GM21423 (cell line): ENCODE data around the gene KLRG1.

Experiments
- ATAC-seq: cut with Tn5 transposase; IDR thresholded peaks from one replicate; pipeline ENCODE4 v1.9.1; 2021; ENCODE audit warnings: mild to moderate bottlenecking, moderate library complexity; ENCODE audit not compliant: unreplicated experiment

The KLRG1 gene

GRCh38 chr12:9040484-9041186 is 51.3 kb downstream of the KLRG1 start:
- ATAC-seq, result no peak

- ATAC-seq, result no peak
Measured at GRCh38 chr12:9041321-9041720, 52.0 kb downstream of the KLRG1 start.

- ATAC-seq, result no peak
Measured at GRCh38 chr12:9043766-9044165, 54.4 kb downstream of the KLRG1 start.

- ATAC-seq, result no peak
Measured at GRCh38 chr12:9047105-9047504, 57.8 kb downstream of the KLRG1 start.

- ATAC-seq, result no peak
Measured at GRCh38 chr12:9048930-9049329, 59.6 kb downstream of the KLRG1 start.

GRCh38 chr12:9049520-9050133 is 60.3 kb downstream of the KLRG1 start:
- no peak for ATAC-seq

GRCh38 chr12:9050521-9051157 is 61.3 kb downstream of the KLRG1 start:
- no peak for ATAC-seq

- no peak for ATAC-seq
Measured at GRCh38 chr12:9051158-9051550, 61.8 kb downstream of the KLRG1 start.

- no peak for ATAC-seq
Measured at GRCh38 chr12:9052610-9053009, 63.3 kb downstream of the KLRG1 start.
